SK-MEL-5 (cell line): Measurements from ENCODE around the gene FITM1. TPM values are rescaled to one million over a fixed set of nuclear protein-coding genes. Genes with fewer than 3 reads are reported as not detected.
A peak's percentile ranks its signal among the peaks of the same experiment; 100 is the strongest.

Experiments
- DNase-seq: peaks from one replicate; pipeline ENCODE4 v3.0.0-alpha.2; 2016; ENCODE audit warnings: low read depth, low spot score
- in situ Hi-C: cut with HindIII; loops from 2 replicates; pipeline ENCODE4 v1.10.0; 2016; ENCODE audit warnings: low sequenced_read_pairs, high pct_unique_total_duplicates, low pct_unique_long_range_greater_than_20kb
- total RNA-seq: library from RNA; depleted of rRNA; stranded (reverse); fragments of >200 nt; shearing (Covaris generic); gene quantifications from 2 replicates; pipeline ENCODE4 v1.2.3, GENCODE V29; 2014

Gene FITM1
- total RNA-seq, 1 experiment from 2014 or later, result not detected

DNA sequence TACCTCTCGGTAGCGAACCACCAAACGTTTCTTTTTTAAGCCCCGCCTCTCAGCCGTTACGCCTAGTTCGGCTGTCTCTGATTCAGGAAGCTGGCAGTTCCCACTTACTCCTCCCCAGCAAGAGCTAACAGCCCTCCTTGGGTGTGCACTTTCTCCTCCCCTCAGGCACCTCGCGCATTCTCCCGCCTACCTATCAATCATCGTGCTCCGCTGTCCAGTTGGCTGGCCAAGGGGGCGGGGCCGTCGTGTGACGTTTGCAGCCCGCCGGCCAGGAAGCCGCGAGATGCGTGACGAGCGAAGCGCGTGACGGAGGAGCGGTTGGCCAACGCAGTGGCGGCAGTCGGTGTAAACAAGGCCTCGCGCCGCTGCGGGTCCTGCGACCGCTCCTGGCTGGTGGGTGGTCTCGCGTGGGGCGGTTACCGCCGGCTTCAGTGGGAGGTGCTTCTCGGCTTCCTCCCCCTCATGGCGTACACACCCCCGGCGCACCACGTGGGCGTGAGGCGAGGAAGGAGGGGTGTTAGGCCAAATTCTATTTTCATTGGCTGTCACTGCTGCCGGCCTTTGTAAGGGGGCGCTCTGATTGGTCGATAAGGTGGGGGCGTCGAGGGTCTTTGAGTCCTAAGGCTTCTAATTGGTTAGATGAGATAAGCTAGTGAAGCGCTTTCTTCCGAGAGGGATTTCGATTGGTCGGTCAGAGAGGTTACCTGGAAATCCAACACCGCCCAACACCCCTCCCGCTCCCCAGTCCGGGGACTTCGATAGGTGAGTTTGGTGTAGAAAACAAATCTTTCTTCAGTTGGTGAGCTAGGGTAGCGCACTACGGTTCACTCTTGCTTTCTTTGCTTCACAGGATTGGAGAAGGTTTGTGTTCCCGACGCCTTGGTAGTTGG is 15.7 kb upstream of the FITM1 start, which contains the start of the genes DCAF11 and NRL:
Gene DCAF11, plus strand, starts transcription at position 246 of the 890 bp plus-strand sequence. CDS start 818 bp downstream, outside the sequence.
Gene NRL, minus strand, starts transcription at position 418 of the 890 bp plus-strand sequence. CDS start 32,101 bp downstream, outside the sequence.
- in situ Hi-C loops, result no loop called here
- peak; percentile 99 for DNase-seq

DNA sequence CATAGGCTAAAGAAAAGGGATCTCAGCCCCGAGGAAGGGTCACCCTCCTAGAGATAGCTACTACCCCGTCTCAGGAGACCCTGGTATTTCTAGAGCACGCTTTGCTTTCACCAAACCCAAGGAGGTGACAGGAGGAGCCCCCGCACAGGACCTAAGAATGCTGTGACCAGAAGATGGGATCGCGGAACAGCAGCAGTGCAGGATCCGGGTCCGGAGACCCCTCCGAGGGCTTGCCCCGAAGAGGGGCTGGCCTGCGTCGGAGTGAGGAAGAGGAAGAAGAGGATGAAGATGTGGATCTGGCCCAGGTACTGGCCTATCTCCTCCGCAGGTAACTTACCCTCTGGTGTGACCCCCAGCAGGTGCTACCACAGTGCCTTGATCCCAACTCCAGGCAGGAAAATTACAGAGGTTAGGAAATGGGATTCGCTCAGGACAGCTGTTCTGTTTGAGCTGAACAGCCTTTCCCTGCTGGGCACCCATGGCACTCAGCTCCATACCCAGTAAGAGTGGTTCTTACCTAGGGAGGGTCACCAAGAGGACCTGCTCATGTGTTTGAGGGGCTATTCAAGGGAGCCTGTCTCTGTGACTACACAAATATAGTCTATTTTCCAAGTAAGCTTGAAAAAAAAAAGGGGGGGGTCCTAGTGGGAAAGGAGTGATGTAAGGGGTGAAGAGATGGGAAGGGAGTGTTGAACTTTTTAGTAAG is 14.9 kb upstream of the FITM1 start:
- no peak for DNase-seq
- in situ Hi-C loops, result no loop called here

DNA sequence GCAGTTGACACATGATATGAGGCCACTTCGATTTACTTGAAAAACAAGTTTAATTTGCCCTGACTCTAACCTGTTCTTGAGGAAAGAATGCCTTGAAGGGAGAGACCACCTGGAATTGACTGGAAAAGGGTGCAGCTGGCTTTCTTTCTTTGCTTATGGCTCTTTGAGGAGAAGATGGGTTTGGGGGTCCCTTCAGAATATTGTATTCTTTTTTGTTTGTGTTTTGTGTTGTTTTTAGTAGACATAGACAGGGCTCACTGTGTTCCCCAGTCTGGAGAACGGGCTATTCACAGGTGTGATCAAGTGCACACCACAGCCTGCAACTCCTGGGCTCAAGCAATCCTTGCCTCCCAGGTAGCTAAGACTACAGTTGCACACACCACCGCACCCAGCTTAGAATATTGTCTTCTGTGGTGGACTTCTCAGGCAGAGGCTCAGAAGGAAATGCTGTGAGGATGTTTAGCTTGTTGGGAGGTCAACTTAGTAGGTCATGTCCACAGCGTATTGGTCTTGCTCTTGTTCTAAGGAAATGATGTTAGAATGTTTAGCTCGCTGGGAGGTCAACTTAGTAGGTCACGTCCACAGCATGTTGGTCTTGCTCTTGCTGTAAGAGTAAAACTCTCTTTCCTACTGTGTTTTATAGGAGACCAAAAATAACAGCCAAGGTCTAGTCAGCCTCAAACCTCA is 14.2 kb upstream of the FITM1 start:
- DNase-seq, result no peak
- in situ Hi-C loops, result no loop called here

DNA sequence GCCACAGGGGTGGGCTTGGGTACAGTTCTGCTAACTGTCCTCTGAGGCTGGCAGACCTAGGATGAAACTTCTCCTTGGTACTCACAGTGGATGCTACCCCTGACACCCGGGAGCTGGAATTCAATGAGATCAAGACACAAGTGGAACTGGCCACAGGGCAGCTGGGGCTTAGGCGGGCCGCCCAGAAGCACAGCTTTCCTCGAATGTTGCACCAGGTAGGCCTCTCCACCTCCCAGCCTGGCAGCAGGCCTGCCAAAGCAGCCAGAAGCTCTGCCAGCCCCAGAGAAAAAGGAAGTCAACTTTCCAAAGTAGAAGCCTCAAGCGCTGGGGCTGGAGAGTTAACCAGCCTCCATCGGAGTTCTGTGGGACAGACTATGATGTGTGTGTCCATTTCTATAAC is 13.3 kb upstream of the FITM1 start:
- no peak for DNase-seq
- in situ Hi-C loops, result no loop called here

DNA sequence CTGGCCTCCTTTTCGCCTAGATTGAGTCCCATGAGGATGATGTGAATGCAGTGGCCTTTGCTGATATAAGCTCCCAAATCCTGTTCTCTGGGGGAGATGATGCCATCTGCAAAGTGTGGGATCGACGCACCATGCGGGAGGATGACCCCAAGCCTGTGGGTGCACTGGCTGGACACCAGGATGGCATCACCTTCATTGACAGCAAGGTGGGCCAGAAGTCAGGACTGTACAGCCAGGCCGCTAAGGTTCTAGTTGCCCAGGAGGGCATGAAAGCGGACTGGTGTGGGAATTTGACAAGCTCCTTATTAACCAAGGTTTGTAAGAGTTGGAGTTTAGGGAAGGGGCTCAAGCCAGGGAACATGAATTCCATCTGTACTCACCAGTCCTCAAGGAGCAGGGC is 10.8 kb upstream of the FITM1 start:
- in situ Hi-C loops, result no loop called here
- DNase-seq, result no peak

DNA sequence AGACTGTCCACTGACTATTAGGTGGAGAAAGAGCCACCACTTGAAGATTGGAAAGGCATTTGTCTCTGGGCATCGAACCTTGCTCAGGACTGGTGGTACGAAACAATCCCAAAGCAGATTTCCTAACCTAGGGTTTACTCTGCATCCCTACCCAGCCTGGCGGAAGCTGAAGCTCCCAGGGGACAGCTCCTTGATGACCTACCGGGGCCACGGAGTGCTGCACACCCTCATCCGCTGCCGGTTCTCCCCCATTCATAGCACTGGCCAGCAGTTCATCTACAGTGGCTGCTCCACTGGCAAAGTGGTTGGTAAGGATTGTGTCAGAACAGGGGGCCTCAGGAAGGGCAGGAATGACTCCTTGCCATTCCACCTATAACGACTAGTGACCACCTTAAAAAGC is 9.2 kb upstream of the FITM1 start:
- in situ Hi-C loops, result no loop called here
- no peak for DNase-seq

DNA sequence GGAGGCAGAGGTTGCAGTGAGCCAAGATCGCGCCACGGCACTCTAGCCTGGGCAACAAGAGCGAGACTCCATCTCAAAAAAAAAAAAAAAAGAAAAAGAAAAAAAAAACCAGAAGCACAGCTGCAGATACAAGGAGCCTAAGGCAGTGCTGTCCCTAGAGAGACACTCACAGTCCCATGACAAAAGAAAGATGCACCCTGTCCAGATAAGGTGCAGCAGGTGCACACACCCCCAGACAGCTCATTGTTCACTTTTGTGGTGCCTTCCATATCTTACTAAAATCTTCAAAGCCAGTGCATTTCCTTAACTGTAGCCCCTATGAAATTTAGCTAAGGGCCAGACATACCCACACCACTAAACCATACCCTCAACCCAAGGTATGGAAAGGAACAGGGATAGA is 8.0 kb upstream of the FITM1 start:
- no peak for DNase-seq
- in situ Hi-C loops, result no loop called here

DNA sequence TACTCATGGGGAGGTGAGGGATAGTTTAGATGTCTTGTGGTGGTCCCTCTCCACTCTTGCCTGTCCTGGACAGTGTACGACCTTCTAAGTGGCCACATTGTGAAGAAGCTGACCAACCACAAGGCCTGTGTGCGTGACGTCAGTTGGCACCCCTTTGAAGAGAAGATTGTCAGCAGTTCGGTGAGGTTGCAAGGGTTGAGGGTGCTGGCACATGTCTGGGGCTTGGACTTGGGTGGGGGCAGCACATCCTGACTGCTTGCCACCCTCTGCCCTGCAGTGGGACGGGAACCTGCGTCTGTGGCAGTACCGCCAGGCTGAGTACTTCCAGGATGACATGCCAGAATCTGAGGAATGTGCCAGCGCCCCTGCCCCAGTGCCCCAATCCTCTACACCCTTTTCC is 7.6 kb upstream of the FITM1 start:
- DNase-seq, result no peak
- in situ Hi-C loops, result no loop called here

DNA sequence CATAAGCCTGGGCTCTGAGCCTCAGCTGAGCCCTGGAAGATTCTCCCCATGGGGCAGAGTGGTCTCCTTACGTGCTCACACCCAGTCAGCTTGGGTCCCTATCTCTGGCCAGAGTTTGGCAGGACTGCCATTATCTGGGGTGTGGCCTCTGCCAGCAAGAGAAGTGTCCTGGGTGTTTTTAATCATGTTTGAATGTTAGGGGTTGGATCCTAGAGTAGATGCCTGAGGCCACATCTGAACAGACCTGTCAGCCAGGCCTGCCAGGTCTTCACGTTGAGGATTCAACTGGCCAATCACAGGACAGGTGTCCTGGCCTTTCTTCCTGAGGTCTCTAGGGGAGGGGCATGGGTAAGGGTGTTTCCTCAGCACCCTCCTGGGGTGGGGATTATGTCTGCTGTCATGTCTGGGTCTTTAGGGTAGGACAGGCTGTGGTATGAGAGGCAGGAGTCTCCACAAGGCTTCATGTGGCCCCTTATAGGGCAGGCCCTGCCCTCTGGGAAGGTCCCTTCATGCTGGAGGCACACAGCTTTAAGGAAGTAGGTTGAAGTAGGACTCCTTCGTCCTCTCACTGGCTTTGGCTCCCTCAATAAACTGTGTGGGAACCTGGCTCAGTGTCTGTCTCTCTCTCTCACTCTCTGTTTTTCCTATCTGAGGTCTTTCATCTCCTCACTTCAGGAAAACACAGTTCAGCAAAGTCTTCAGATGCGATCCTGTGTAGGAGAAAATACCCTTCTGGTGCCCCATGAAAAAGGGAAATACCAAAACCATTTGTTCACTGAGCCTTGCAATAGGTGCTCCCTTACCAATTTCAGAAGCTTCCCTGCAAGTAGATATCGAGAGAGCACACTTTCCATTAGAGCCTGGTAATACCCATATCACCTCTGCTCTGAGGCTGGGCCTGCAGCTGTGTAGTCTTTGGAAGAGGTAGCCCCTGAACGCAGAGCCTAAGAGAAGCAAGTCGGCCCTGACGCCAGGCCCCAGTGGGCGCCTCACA is 6.7 kb upstream of the FITM1 start:
- no peak for DNase-seq
- in situ Hi-C loops, result no loop called here

DNA sequence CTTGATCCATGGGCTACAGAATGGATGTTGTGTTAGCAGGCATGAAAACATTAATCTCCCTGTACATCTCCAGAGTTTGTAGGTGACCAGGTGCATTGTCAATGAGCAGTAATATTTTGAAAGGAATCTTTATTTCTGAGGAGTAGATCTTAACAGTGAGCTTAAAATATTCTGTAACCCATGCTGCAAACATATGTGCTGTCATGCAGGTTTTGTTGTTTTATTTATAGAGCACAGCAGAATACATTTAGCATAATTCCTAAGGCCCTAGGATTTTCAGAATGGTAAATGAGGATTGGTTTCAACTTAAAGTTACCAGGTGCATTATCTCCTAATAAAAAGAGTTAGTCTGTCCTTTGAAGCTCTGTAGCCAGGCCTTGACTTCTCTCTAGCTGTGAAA is 3.5 kb upstream of the FITM1 start:
- no peak for DNase-seq
- in situ Hi-C loops, result no loop called here

DNA sequence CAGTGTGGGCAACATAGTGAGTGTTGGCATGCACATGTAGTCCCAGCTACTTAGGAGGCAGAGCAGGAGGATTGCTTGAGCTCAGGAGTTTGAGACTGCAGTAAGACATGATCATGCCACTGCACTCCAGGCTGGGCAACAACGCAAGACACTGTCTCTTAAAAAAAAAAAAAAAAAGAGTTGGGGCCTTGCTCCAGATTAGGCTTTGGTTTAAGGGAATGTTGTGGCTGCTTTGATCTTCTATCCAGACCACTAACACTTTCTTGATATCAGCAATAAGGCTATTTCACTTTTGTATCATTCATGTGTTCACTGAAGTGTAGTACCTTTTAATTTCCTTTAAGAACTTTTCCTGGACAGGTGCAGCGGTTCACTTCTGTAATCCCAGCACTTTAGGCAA is 2.8 kb upstream of the FITM1 start:
- DNase-seq, result no peak
- in situ Hi-C loops, result no loop called here

DNA sequence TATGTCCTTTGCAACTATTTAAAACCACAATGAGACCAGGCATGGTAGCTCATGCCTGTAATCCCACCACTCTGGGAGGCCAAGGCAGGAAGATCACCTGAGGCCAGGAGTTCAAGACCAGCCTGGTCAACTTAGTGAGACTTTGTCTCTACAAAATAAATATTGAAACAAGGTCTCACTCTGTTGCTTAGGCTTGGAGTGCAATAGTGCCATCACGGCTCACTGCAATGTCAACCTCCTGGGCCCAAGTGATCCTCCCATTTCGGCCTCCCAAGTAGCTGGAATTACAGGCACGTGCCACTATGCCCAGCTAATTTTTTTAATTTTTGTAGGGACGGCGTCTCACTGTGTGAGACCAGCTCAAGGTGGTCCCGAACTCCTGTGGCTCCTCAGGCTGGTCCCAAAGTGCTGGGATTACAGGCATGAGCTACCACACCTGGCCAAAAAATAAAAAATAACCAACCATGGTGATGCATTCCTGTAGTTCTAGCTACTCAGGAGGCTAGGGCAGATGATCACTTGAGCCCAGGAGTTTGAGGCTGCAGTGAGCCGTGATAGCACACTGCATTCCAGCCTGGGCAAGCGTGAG is 955 bp upstream of the FITM1 start:
- DNase-seq, result no peak
- in situ Hi-C loops, result no loop called here

DNA sequence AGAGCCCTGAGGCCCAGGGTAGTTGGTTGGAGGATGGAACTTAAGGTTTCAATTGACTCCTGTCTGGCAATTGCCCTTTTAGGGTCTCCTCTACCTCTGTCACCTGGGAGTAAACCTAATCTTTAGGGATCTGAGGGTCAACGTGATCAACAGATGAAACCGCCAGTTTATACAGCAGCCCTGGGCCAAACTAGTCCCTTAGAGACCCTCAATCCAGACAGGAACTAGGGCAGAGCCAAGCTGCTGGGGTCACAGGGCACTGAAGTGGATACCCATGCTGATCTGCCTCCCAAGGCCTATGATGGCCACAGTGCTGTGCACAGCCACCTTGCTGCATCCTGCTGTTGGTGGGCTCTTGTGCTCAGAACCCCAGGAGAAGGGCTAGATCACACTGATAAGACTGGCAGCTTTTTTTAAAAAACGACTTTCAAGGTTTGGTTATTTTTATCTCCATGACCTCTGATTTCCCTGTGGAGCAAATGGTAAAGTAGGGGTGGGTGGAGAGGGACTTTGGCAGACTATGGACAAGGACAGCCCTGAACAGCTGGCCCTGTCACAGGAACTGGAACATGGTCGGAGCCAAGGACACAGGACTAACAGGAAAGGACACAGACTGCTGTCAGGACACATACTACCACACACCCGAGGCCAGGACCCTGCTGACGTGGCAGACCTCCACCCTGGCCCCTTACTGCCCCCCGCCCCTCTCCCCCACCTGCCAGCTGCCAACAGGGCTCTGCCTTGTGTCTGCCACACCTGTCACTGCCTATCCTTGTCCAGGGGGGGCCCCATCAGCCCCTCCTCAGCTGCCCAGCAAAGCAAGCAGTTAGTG is 474 bp downstream of the FITM1 start:
- in situ Hi-C loops, result no loop called here
- DNase-seq, result no peak

DNA sequence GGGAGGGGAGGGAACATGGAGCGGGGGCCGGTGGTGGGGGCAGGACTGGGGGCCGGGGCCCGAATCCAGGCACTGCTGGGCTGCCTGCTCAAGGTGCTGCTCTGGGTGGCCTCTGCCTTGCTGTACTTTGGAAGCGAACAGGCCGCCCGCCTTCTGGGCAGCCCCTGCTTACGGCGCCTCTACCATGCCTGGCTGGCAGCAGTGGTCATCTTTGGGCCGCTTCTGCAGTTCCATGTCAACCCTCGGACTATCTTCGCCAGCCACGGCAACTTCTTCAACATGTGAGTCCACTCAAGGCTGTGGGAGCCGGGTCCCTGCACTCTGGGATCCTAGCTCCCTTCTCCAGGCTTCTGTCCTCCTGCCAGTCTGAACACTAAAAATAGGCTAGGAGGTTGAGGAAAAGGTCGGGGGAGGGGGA is 1.1 kb downstream of the FITM1 start:
- DNase-seq, result no peak
- in situ Hi-C loops, result no loop called here

DNA sequence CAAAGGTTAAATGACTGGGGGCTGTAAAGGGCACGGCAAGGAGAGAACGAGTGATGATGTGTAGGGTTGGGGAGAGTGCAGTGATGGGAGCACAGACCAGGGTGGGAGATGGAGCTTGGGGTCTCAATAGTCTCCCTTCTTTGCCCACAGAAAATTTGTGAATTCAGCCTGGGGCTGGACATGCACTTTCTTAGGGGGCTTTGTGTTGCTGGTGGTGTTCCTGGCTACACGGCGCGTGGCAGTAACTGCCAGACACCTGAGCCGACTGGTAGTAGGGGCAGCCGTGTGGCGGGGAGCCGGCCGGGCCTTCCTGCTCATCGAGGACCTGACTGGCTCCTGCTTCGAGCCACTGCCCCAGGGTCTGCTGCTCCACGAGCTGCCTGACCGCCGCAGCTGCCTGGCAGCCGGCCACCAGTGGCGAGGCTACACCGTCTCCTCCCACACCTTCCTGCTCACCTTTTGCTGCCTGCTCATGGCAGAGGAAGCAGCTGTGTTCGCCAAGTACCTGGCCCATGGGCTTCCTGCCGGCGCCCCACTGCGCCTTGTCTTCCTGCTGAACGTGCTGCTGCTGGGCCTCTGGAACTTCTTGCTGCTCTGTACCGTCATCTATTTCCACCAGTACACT is 1.7 kb downstream of the FITM1 start:
- no peak for DNase-seq
- in situ Hi-C loops, result no loop called here

DNA sequence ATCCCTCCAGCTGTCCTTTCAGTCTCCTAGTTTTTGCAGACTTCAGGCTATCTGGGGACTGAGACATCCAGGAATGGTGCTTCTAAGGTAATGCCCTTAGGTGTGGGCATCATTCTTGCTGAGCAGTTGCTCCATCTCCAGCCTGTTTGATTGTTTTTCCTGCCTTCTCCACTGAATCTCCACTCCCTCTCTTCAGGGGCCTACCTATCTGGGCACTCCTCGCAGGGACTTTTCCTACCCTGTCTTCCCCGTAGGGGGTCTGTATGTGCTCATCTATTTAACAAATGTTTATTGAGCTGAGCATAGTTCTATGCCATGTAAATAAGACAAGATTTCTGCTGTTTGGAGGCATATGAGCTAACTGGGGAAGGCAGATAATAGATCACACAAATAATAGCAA is 2.5 kb downstream of the FITM1 start:
- no peak for DNase-seq
- in situ Hi-C loops, result no loop called here
